ENCODE data around the gene DNAH17.

Gene DNAH17

GRCh38 chr17:78532922-78533640 is 44.1 kb downstream of the DNAH17 start:
- no peaks in the 10 kb centered on the region for H3K27me3 ChIP-seq (ENCODE audit: control insufficient read depth, insufficient read depth, low read length)
- WGBS (ENCODE audit: insufficient coverage, insufficient read length), result no CpG with 5 or more reads among the region's 19 CpGs
- no peaks in the 10 kb centered on the region for H3K4me1 ChIP-seq (ENCODE audit: control insufficient read depth, insufficient read depth, low read length)

GRCh38 chr17:78532311-78532710 is 44.9 kb downstream of the DNAH17 start:
- Histone ChIP-seq H3K9me3 (ENCODE audit: control insufficient read depth, insufficient read depth, low read length) (no peaks in the 10 kb centered on the region), H3K4me1 (ENCODE audit: control insufficient read depth, insufficient read depth, low read length) (no peaks in the 10 kb centered on the region), H3K4me3 (ENCODE audit: low read length) (no peak overlapping the region), H3K27ac (ENCODE audit: low read length) (no peak overlapping the region), H3K27me3 (ENCODE audit: control insufficient read depth, insufficient read depth, low read length) (no peaks in the 10 kb centered on the region), H3K36me3 (ENCODE audit: control insufficient read depth, insufficient read depth, low read length) (no peaks in the 10 kb centered on the region)
- DNase-seq (ENCODE audit: low read depth, low spot score), result no peak
- WGBS (ENCODE audit: insufficient coverage, insufficient read length), result no CpG with 5 or more reads among the region's 5 CpGs

More at GRCh38 chr17:78532922-78533640, 44.1 kb downstream of the DNAH17 start:
- Histone ChIP-seq H3K4me3 (ENCODE audit: low read length) (no peak overlapping the region), H3K9me3 (ENCODE audit: control insufficient read depth, insufficient read depth, low read length) (no peaks in the 10 kb centered on the region), H3K27ac (ENCODE audit: low read length) (no peak overlapping the region), H3K36me3 (ENCODE audit: control insufficient read depth, insufficient read depth, low read length) (no peaks in the 10 kb centered on the region)
- no peak for DNase-seq (ENCODE audit: low read depth, low spot score)

- H3K4me3 ChIP-seq (ENCODE audit: low read length), result no peak overlapping the region
- H3K9me3 ChIP-seq (ENCODE audit: control insufficient read depth, insufficient read depth, low read length), result no peaks in the 10 kb centered on the region
- no CpG with 5 or more reads among the region's 2 CpGs for WGBS (ENCODE audit: insufficient coverage, insufficient read length)
- no peak overlapping the region for H3K27ac ChIP-seq (ENCODE audit: low read length)
- H3K27me3 ChIP-seq (ENCODE audit: control insufficient read depth, insufficient read depth, low read length), result no peaks in the 10 kb centered on the region
- no peaks in the 10 kb centered on the region for H3K36me3 ChIP-seq (ENCODE audit: control insufficient read depth, insufficient read depth, low read length)
- no peaks in the 10 kb centered on the region for H3K4me1 ChIP-seq (ENCODE audit: control insufficient read depth, insufficient read depth, low read length)
- no peak for DNase-seq (ENCODE audit: low read depth, low spot score)
Observed at GRCh38 chr17:78530675-78531074, 46.5 kb downstream of the DNAH17 start.

DNA sequence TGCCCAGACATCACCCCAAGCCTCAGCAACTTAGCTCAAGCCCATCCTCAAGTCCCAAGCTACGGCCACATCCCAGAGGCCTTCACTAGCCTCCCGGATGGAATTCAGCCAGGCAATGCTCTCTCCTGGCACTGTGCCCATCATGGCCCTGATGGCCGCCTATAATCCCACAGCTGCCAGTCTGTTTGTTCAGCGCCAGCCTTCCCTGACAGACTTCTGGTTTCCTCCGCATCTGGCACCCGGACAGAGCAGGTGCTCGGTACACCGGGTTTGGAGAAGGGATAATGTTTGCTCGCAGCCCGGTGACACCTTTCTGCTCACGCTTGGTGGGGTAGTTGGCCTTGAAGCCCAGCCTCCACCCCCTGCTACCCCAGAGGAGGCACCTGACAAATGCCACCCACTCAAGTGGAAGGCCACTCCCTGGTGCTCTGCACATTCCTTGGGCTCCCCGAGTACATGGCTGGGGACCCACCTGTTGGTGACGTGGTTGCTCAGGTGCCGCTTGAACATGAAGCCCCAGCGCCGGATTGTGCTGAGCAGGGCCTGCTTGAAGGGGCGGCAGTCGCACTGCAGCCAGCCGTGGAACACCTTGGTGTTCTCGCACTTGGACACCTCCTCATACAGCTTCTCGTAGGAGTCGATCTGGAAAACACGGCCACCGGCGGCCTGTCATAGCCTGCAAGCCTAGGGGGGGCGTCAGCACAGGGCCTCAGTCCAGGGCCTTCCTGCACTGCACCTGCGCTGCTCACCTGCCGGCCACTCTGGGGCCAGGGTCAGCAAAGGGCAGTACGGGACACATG is 47.1 kb downstream of the DNAH17 start:
- Histone ChIP-seq H3K36me3 (ENCODE audit: control insufficient read depth, insufficient read depth, low read length) (no peaks in the 10 kb centered on the region), H3K27ac (ENCODE audit: low read length) (no peak overlapping the region), H3K9me3 (ENCODE audit: control insufficient read depth, insufficient read depth, low read length) (no peaks in the 10 kb centered on the region), H3K27me3 (ENCODE audit: control insufficient read depth, insufficient read depth, low read length) (no peaks in the 10 kb centered on the region), H3K4me3 (ENCODE audit: low read length) (no peak overlapping the region), H3K4me1 (ENCODE audit: control insufficient read depth, insufficient read depth, low read length) (no peaks in the 10 kb centered on the region)
- DNase-seq (ENCODE audit: low read depth, low spot score), result no peak
- WGBS (ENCODE audit: insufficient coverage, insufficient read length), result no CpG with 5 or more reads among the region's 29 CpGs

GRCh38 chr17:78529251-78529650 is 47.9 kb downstream of the DNAH17 start:
- H3K36me3 ChIP-seq (ENCODE audit: control insufficient read depth, insufficient read depth, low read length), result no peaks in the 10 kb centered on the region

GRCh38 chr17:78528541-78528940 is 48.7 kb downstream of the DNAH17 start:
- DNase-seq (ENCODE audit: low read depth, low spot score), result no peak
- H3K4me3 ChIP-seq (ENCODE audit: low read length), result no peak overlapping the region
- no peaks in the 10 kb centered on the region for H3K9me3 ChIP-seq (ENCODE audit: control insufficient read depth, insufficient read depth, low read length)
- no peaks in the 10 kb centered on the region for H3K4me1 ChIP-seq (ENCODE audit: control insufficient read depth, insufficient read depth, low read length)
- no peaks in the 10 kb centered on the region for H3K27me3 ChIP-seq (ENCODE audit: control insufficient read depth, insufficient read depth, low read length)
- WGBS (ENCODE audit: insufficient coverage, insufficient read length), result no CpG with 5 or more reads among the region's 10 CpGs
- H3K36me3 ChIP-seq (ENCODE audit: control insufficient read depth, insufficient read depth, low read length), result no peaks in the 10 kb centered on the region
- no peak overlapping the region for H3K27ac ChIP-seq (ENCODE audit: low read length)

More at GRCh38 chr17:78529251-78529650, 47.9 kb downstream of the DNAH17 start:
- H3K27me3 ChIP-seq (ENCODE audit: control insufficient read depth, insufficient read depth, low read length), result no peaks in the 10 kb centered on the region
- H3K27ac ChIP-seq (ENCODE audit: low read length), result no peak overlapping the region
- no CpG with 5 or more reads among the region's 11 CpGs for WGBS (ENCODE audit: insufficient coverage, insufficient read length)
- no peak for DNase-seq (ENCODE audit: low read depth, low spot score)
- no peaks in the 10 kb centered on the region for H3K4me1 ChIP-seq (ENCODE audit: control insufficient read depth, insufficient read depth, low read length)
- H3K9me3 ChIP-seq (ENCODE audit: control insufficient read depth, insufficient read depth, low read length), result no peaks in the 10 kb centered on the region
- no peak overlapping the region for H3K4me3 ChIP-seq (ENCODE audit: low read length)

DNA sequence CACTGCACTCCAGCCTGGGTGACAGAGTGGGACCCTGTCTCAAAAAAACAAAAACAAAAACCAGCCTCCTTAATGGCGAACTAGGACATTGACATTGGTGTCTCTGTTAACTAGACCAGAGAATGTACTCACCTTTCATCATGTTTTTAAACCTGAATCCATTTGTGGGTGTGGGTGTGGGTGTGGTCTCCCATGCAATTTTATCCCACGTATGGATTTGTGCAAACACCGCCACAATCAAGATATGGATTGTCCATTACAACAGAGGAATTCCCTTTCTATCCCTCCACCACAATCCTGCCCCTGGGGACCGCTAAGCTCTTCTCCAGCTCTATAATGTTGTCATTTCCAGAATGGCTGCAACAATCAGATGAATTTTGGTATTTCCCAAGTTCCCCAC is 49.9 kb downstream of the DNAH17 start:
- no peaks in the 10 kb centered on the region for H3K4me1 ChIP-seq (ENCODE audit: control insufficient read depth, insufficient read depth, low read length)
- H3K27me3 ChIP-seq (ENCODE audit: control insufficient read depth, insufficient read depth, low read length), result no peaks in the 10 kb centered on the region
- no CpG with 5 or more reads among the region's 4 CpGs for WGBS (ENCODE audit: insufficient coverage, insufficient read length)

GRCh38 chr17:78526231-78527025 is 50.8 kb downstream of the DNAH17 start:
- Histone ChIP-seq H3K27ac (ENCODE audit: low read length) (no peak overlapping the region), H3K4me1 (ENCODE audit: control insufficient read depth, insufficient read depth, low read length) (no peaks in the 10 kb centered on the region), H3K9me3 (ENCODE audit: control insufficient read depth, insufficient read depth, low read length) (no peaks in the 10 kb centered on the region), H3K27me3 (ENCODE audit: control insufficient read depth, insufficient read depth, low read length) (no peaks in the 10 kb centered on the region), H3K4me3 (ENCODE audit: low read length) (no peak overlapping the region), H3K36me3 (ENCODE audit: control insufficient read depth, insufficient read depth, low read length) (no peaks in the 10 kb centered on the region)
- DNase-seq (ENCODE audit: low read depth, low spot score), result no peak
- WGBS (ENCODE audit: insufficient coverage, insufficient read length), result no CpG with 5 or more reads among the region's 30 CpGs

More for the DNA sequence above, 49.9 kb downstream of the DNAH17 start:
- DNase-seq (ENCODE audit: low read depth, low spot score), result no peak
- Histone ChIP-seq H3K36me3 (ENCODE audit: control insufficient read depth, insufficient read depth, low read length) (no peaks in the 10 kb centered on the region), H3K27ac (ENCODE audit: low read length) (no peak overlapping the region), H3K4me3 (ENCODE audit: low read length) (no peak overlapping the region), H3K9me3 (ENCODE audit: control insufficient read depth, insufficient read depth, low read length) (no peaks in the 10 kb centered on the region)

DNA sequence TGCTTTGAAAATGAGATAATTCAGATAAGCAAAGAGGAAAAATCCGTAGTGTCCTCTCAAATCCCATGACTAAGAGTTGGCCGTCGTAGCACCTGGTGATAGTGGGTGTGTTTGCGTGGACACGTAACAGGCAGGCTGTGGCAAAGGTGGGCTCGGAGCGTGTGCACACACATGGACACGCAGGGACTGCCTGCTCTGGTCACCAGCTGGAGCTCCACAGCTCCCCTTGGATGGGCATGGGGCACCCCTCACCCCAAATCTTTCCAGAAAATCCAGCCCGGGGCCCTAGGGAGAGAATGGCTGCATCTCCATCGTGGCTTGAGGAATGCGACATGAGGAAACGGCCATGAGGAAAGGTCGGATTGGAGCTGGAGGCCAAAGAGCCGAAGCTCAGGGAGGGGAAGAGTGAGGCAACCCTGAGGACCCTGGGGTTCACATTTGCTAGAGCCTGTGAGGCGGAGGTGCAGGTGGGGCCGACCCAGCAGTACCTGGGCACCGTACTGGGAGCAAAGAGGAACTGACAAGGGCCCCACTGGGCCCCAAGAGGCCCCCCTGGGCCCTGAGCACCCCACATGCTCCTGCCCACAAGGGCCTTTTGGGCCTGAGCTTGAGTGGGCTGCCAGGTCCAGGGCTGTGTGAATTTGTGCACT is 51.6 kb downstream of the DNAH17 start:
- H3K9me3 ChIP-seq (ENCODE audit: control insufficient read depth, insufficient read depth, low read length), result no peaks in the 10 kb centered on the region
- H3K36me3 ChIP-seq (ENCODE audit: control insufficient read depth, insufficient read depth, low read length), result no peaks in the 10 kb centered on the region
- WGBS (ENCODE audit: insufficient coverage, insufficient read length), result no CpG with 5 or more reads among the region's 17 CpGs
- H3K4me3 ChIP-seq (ENCODE audit: low read length), result no peak overlapping the region
- DNase-seq (ENCODE audit: low read depth, low spot score), result no peak
- no peak overlapping the region for H3K27ac ChIP-seq (ENCODE audit: low read length)
- H3K4me1 ChIP-seq (ENCODE audit: control insufficient read depth, insufficient read depth, low read length), result no peaks in the 10 kb centered on the region
- no peaks in the 10 kb centered on the region for H3K27me3 ChIP-seq (ENCODE audit: control insufficient read depth, insufficient read depth, low read length)

All from iPS DF 6.9 (cell line).